HepG2 (cell line): ENCODE data around the gene SEC31A. TPM values are rescaled to one million over a fixed set of nuclear protein-coding genes. Genes with fewer than 3 reads are reported as not detected.

ENCODE experiments used
- ARHGAP35 ChIP-seq: sonication (generic); formaldehyde crosslinking; IDR thresholded peaks from 2 replicates; pipeline ENCODE4 v1.9.0; 2022; ENCODE audit warnings: mild to moderate bottlenecking, inconsistent platforms, moderate library complexity, missing genetic modification reagents, borderline replicate concordance
- BHLHE40 ChIP-seq: IDR thresholded peaks from 2 replicates; pipeline ENCODE4 v1.6.1; 2011; ENCODE audit warnings: low read length, improper control_type of control experiment
- CBFB ChIP-seq: sonication (generic); formaldehyde crosslinking; IDR thresholded peaks from 2 replicates; pipeline ENCODE4 v1.4.0; 2020; ENCODE audit warnings: missing genetic modification reagents
- FOXM1 ChIP-seq: sonication (generic); formaldehyde crosslinking; IDR thresholded peaks from 2 replicates; pipeline ENCODE4 v1.5.0; 2020; ENCODE audit warnings: missing genetic modification reagents
- HMGA1 ChIP-seq: sonication (generic); formaldehyde crosslinking; conservative IDR thresholded peaks from 2 replicates; pipeline ENCODE4 v1.4.0; 2020; ENCODE audit warnings: missing genetic modification reagents
- KLF12 ChIP-seq: sonication (generic); formaldehyde crosslinking; IDR thresholded peaks from 2 replicates; pipeline ENCODE4 v1.4.0; 2020; ENCODE audit warnings: missing genetic modification reagents, borderline replicate concordance
- MYC ChIP-seq: sonication (generic); formaldehyde crosslinking; IDR thresholded peaks from 2 replicates; pipeline ENCODE4 v1.9.0; 2021; ENCODE audit warnings: missing genetic modification reagents, borderline replicate concordance
- NKX3-1 ChIP-seq: sonication (generic); formaldehyde crosslinking; IDR thresholded peaks from 2 replicates; pipeline ENCODE4 v1.5.0; 2020; ENCODE audit warnings: missing genetic modification reagents
- PAF1 ChIP-seq: IDR thresholded peaks from 2 replicates; pipeline ENCODE4 v1.6.1; 2016; ENCODE audit warnings: missing genetic modification reagents, missing compliant biosample characterization
- SATB2 ChIP-seq: sonication (generic); formaldehyde crosslinking; IDR thresholded peaks from 2 replicates; pipeline ENCODE4 v1.5.0; 2020; ENCODE audit warnings: missing genetic modification reagents
- SIN3B ChIP-seq: fragments of 150-350 bp; IDR thresholded peaks from 2 replicates; pipeline ENCODE4 v1.6.1; 2014; ENCODE audit warnings: low read length
- SP4 ChIP-seq: sonication (generic); formaldehyde crosslinking; IDR thresholded peaks from 2 replicates; pipeline ENCODE4 v1.8.1; 2023; ENCODE audit warnings: mild to moderate bottlenecking, missing genetic modification reagents
- TAF1 ChIP-seq: sonication (generic); formaldehyde crosslinking; IDR thresholded peaks from 2 replicates; pipeline ENCODE4 v1.4.0; 2020; ENCODE audit warnings: missing genetic modification reagents
- U2AF2 ChIP-seq: fragments of 200-400 bp; formaldehyde crosslinking; IDR thresholded peaks from 2 replicates; pipeline ENCODE4 v1.6.1; 2017; ENCODE audit warnings: low read depth, mild to moderate bottlenecking, low read length
- ZNF251 ChIP-seq: sonication (generic); formaldehyde crosslinking; IDR thresholded peaks from 2 replicates; pipeline ENCODE4 v1.9.0; 2021; ENCODE audit warnings: mild to moderate bottlenecking, missing genetic modification reagents
- ZNF274 ChIP-seq: sonication (generic); formaldehyde crosslinking; IDR thresholded peaks from 2 replicates; pipeline ENCODE4 v1.5.1; 2020; ENCODE audit warnings: mild to moderate bottlenecking, missing genetic modification reagents
- ZNF430 ChIP-seq: sonication (generic); formaldehyde crosslinking; IDR thresholded peaks from 2 replicates; pipeline ENCODE4 v1.9.0; 2021; ENCODE audit warnings: mild to moderate bottlenecking, missing genetic modification reagents
- ZNF510 ChIP-seq: sonication (generic); formaldehyde crosslinking; IDR thresholded peaks from 2 replicates; pipeline ENCODE4 v1.4.0; 2020; ENCODE audit warnings: low read depth, mild to moderate bottlenecking, missing genetic modification reagents
- ZNF549 ChIP-seq: sonication (generic); formaldehyde crosslinking; IDR thresholded peaks from 2 replicates; pipeline ENCODE4 v1.5.0; 2020; ENCODE audit warnings: missing genetic modification reagents
- ZNF598 ChIP-seq: sonication (generic); formaldehyde crosslinking; IDR thresholded peaks from 2 replicates; pipeline ENCODE4 v1.5.1; 2020; ENCODE audit warnings: mild to moderate bottlenecking, missing genetic modification reagents, borderline replicate concordance
- polyA plus RNA-seq, 8 experiments: library from polyadenylated mRNA; depleted of rRNA in 3 of 8; stranded (reverse) in 7 of 8; unstranded in 1 of 8; fragments of >200 nt; fragmentation: Illumina TruSeq in 4 of 8; extraction: Trizol in 4 of 8; gene quantifications; 2 replicates each; pipeline versions ENCODE4 v1.2.1 to v1.2.3, GENCODE V29; 2011 to 2016; ENCODE audit warnings: low read depth in 4 of 8, missing spikeins in 1 of 8, mixed read lengths in 1 of 8; ENCODE audit not compliant: insufficient read depth in 1 of 8
- total RNA-seq, 5 experiments: library from RNA; depleted of rRNA; stranded (reverse); fragments of >200 nt; fragmentation: Illumina TruSeq; extraction: Trizol; gene quantifications; 2 replicates each; pipeline ENCODE4 v1.2.3, GENCODE V29; 2016; ENCODE audit warnings: low read depth in 1 of 5
- TF ChIP-seq, protein P1 (sequence below): sonication (generic); formaldehyde crosslinking; IDR thresholded peaks from 2 replicates; pipeline ENCODE4 v1.4.0; 2020; ENCODE audit warnings: missing genetic modification reagents, borderline replicate concordance
- TF ChIP-seq, protein P2 (sequence below): sonication (generic); formaldehyde crosslinking; IDR thresholded peaks from 2 replicates; pipeline ENCODE4 v1.8.0; 2022; ENCODE audit warnings: mild to moderate bottlenecking, missing genetic modification reagents, borderline replicate concordance
- TF ChIP-seq, protein P3 (sequence below): sonication (generic); formaldehyde crosslinking; IDR thresholded peaks from 2 replicates; pipeline ENCODE4 v1.5.0; 2020; ENCODE audit warnings: missing genetic modification reagents
- TF ChIP-seq, protein P4 (sequence below): sonication (generic); formaldehyde crosslinking; IDR thresholded peaks from 2 replicates; pipeline ENCODE4 v1.5.0; 2020; ENCODE audit warnings: missing genetic modification reagents, mild to moderate bottlenecking, borderline replicate concordance

SEC31A gene
- total and polyA plus RNA-seq, 2 of the 13 experiments (the other 11 are each of a cell fraction or from before 2014, with no cell fraction given): 231 to 435 TPM

DNA sequence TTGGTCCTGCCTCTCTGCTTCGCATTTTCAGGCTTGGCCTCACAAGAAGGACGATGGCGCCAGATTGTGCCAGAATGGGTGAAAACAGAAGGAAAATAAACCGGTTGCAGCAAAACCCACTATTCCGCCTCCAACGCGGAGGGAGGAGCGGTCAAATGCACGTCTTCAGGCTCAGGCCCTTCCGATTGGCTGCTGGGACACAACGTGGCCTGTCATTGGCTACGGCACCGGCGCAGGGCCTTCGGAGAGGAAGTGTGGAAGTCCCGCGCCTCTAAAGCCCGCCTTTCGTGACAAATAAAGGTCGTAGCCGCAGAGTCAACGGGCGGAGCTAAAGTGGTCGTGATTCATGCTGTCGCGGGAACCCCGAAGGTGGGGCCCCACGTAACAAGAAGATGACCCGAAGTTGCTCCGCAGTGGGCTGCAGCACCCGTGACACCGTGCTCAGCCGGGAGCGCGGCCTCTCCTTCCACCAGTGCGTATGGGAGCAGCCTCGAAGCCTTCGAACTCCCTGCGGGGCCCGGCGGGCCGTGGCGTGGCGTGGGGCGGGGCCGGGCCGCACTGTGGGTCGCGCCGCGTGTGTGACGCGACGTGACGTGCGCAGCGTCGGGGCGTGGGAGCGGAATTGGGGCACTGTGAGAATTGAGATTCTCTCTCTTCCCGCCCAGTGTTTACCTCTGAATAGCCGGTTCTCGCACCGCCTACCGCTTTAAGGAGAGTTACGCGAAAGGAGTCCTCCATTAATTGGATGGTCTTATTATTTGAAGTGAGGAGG lies 9.6 kb upstream of the SEC31A start, which contains the start of gene THAP9 (continued):
- TF ChIP-seq, protein P1, sequence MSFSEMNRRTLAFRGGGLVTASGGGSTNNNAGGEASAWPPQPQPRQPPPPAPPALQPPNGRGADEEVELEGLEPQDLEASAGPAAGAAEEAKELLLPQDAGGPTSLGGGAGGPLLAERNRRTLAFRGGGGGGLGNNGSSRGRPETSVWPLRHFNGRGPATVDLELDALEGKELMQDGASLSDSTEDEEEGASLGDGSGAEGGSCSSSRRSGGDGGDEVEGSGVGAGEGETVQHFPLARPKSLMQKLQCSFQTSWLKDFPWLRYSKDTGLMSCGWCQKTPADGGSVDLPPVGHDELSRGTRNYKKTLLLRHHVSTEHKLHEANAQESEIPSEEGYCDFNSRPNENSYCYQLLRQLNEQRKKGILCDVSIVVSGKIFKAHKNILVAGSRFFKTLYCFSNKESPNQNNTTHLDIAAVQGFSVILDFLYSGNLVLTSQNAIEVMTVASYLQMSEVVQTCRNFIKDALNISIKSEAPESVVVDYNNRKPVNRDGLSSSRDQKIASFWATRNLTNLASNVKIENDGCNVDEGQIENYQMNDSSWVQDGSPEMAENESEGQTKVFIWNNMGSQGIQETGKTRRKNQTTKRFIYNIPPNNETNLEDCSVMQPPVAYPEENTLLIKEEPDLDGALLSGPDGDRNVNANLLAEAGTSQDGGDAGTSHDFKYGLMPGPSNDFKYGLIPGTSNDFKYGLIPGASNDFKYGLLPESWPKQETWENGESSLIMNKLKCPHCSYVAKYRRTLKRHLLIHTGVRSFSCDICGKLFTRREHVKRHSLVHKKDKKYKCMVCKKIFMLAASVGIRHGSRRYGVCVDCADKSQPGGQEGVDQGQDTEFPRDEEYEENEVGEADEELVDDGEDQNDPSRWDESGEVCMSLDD (CRISPR knock-in tag): peak; percentile 72; the same call in 1 of the 2 replicates
- TF ChIP-seq, protein P2, sequence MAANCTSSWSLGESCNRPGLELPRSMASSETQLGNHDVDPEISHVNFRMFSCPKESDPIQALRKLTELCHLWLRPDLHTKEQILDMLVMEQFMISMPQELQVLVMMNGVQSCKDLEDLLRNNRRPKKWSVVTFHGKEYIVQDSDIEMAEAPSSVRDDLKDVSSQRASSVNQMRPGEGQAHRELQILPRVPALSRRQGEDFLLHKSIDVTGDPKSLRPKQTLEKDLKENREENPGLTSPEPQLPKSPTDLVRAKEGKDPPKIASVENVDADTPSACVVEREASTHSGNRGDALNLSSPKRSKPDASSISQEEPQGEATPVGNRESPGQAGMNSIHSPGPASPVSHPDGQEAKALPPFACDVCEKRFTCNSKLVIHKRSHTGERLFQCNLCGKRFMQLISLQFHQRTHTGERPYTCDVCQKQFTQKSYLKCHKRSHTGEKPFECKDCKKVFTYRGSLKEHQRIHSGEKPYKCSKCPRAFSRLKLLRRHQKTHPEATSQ: peak; percentile 87; the same call in 1 of the 2 replicates
- TF ChIP-seq PAF1 (CRISPR knock-in tag): no peak
- TF ChIP-seq ZNF510 (CRISPR knock-in tag): 0 out of 2 replicates have a peak, but pooled peaks have one; percentile 31
- TF ChIP-seq HMGA1 (CRISPR knock-in tag): no peak
- 0 out of 2 replicates have a peak, but pooled peaks have one; percentile 8 for TF ChIP-seq SIN3B
- TF ChIP-seq ZNF274 (CRISPR knock-in tag): no peak
- peak; percentile 76 for TF ChIP-seq CBFB (CRISPR knock-in tag)
- TF ChIP-seq SP4: peak; percentile 81
- no peak for TF ChIP-seq U2AF2
- peak; percentile 75 for TF ChIP-seq MYC (CRISPR knock-in tag)
- TF ChIP-seq FOXM1 (CRISPR knock-in tag): no peak
- TF ChIP-seq ZNF251 (CRISPR knock-in tag): no peak
- no peak for TF ChIP-seq SATB2
- TF ChIP-seq KLF12: peak; percentile 86
- 0 out of 2 replicates have a peak, but pooled peaks have one; percentile 30 for TF ChIP-seq NKX3-1
- TF ChIP-seq ZNF549 (CRISPR knock-in tag): 0 out of 2 replicates have a peak, but pooled peaks have one; percentile 32
- TF ChIP-seq, protein P3, sequence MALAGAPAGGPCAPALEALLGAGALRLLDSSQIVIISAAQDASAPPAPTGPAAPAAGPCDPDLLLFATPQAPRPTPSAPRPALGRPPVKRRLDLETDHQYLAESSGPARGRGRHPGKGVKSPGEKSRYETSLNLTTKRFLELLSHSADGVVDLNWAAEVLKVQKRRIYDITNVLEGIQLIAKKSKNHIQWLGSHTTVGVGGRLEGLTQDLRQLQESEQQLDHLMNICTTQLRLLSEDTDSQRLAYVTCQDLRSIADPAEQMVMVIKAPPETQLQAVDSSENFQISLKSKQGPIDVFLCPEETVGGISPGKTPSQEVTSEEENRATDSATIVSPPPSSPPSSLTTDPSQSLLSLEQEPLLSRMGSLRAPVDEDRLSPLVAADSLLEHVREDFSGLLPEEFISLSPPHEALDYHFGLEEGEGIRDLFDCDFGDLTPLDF (CRISPR knock-in tag): peak; percentile 92
- peak; percentile 41; the same call in 1 of the 2 replicates for TF ChIP-seq BHLHE40
- TF ChIP-seq ZNF430: 0 out of 2 replicates have a peak, but pooled peaks have one; percentile 43
- TF ChIP-seq, protein P4, sequence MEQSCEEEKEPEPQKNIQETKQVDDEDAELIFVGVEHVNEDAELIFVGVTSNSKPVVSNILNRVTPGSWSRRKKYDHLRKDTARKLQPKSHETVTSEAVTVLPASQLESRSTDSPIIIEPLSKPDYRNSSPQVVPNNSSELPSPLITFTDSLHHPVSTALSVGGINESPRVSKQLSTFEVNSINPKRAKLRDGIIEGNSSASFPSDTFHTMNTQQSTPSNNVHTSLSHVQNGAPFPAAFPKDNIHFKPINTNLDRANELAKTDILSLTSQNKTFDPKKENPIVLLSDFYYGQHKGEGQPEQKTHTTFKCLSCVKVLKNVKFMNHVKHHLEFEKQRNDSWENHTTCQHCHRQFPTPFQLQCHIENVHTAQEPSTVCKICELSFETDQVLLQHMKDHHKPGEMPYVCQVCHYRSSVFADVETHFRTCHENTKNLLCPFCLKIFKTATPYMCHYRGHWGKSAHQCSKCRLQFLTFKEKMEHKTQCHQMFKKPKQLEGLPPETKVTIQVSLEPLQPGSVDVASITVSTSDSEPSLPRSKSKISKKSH (CRISPR knock-in tag): peak; percentile 54; the same call in 1 of the 2 replicates
- TF ChIP-seq ARHGAP35: peak; percentile 66; the same call in 1 of the 2 replicates
- TF ChIP-seq ZNF598 (CRISPR knock-in tag): no peak
- peak; percentile 78 for TF ChIP-seq TAF1 (CRISPR knock-in tag)
